GM19324 (cell line): Measurements from ENCODE around the gene GATAD2A.

Source experiments
- ATAC-seq: cut with Tn5 transposase; IDR thresholded peaks from one replicate; pipeline ENCODE4 v1.9.1; 2021; ENCODE audit warnings: mild to moderate bottlenecking, moderate library complexity; ENCODE audit not compliant: unreplicated experiment, low FRiP score

The GATAD2A gene

DNA sequence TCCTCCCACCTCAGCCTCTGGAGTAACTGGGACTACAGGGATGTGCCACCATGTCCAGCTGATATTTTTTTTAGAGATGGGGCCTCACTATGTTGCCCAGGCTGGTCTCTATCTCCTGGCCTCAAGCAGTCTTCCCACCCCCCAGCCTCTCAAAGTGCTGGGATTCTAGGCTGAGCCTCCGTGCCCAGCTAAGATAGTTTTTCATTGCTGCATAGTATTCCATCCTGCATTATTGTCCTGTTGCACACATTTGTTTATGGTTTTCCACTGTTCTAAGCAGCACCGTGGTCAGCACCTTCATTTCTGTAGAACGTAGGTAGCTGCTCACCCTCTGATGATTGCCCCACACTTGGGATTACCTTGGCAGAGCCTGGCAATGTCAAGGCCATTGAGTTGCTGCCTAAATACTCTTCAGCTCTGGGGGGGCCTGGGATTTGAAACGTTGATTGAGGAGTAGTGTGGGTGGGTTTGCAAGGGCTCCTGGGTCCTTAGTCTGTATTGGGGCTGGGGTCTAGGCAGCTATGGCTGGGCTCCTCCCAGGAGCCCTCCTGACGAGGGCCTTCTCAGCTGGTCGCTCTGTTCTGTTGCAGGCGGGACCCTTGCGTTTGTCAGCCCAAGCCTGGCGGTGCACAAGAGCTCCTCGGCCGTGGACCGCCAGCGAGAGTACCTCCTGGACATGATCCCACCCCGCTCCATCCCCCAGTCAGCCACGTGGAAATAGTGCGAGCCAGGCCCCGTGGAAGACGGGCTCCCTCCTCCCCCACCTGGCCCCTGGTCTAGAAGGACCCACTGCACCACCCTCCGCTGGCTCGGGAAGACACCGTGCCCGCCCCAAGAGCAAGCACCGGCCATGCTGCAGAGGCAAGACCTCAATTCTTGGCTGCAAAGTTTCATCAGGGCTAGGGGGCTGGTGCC, 99.5 kb downstream of the GATAD2A start:
- ATAC-seq = no peak

DNA sequence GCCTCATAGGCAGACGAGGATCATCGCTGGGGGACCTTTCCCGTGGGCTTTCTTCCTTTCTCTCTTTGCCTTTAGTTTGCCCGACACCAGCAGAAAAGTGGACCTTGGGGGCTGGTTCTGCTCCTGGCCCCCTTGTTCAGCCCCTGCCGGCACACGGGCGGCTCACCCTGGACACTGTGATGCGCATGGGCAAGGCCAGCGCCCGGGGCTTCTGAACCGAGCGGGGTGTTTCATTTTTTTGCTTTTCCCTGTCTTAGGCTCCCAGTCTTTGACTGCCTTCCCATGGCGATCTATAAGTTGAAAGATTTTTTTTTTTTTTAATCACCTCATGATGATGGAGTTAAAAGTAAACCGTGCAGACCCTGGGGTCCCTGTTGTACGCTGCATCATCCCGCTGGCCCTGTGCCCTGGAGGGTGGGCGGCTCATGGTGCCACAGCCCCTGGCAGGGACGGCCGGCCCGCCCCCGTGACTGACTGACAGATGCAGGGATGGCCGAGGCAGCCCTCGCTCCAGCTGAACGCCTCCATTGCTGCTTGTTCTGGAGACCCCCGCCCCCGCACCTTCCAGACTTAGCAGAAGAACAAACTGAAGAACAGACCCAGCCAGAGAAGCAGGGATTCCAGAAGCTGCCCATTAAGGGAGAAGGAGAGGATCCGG, 100.3 kb downstream of the GATAD2A start:
- ATAC-seq = no peak

DNA sequence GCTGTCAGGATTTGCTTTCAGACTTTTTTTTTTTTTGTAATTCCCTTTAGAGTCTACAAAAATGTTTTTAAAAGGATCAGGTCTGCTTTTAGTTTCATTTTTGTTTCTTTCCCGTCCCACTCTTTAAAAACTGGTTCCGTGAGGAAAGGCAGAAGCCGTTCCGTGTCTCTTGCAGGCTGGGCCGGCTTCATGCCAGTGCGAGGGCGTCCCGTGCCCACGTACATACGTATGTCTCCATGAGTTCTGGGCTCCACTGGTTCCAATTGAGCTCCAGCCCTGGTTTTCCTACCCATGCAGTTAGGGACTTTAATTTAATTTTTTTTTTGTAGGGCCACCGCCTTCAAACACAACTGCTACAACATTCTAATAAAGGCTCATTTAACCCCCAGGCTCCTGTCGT, 101.1 kb downstream of the GATAD2A start:
- no peak for ATAC-seq

DNA sequence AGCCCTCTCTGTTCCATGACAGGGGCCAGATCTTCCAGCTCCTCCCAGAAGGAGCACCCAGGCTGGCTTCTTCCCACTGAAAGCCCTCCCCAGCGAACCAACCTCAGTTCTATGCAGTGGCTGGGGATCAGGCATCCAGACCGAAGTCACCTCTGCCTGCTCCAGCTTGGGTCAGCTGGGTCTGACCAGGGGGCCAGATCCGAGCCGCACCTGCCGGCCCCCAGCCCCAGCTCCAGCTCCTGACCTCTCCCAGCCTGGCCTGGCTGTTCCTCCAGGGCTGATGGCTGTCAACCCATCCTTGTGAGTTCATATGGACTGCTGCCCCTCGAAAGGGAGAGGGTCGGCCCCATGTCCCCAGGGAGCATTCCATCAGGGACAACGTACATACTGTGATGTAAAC, 101.9 kb downstream of the GATAD2A start:
- ATAC-seq = no peak

DNA sequence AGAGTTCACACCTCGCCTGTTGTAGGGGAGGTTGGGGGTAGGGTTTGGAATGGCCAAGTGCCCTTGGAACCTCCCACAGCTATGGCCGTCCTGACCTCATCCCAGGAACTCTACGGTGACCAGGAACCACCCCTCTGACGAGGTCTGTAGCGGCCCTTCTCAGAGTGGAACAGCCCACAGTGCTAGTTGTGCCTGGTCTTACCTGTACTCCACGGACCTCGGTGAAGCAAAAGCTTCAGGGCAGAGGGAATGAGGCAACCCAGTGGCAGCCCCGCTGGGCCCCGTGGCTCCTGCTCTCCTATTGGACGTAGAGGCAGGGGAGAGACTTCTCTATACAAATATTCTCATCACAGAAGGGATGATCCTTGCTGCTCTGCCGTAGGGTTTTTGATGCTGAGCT, 102.7 kb downstream of the GATAD2A start:
- ATAC-seq = no peak

DNA sequence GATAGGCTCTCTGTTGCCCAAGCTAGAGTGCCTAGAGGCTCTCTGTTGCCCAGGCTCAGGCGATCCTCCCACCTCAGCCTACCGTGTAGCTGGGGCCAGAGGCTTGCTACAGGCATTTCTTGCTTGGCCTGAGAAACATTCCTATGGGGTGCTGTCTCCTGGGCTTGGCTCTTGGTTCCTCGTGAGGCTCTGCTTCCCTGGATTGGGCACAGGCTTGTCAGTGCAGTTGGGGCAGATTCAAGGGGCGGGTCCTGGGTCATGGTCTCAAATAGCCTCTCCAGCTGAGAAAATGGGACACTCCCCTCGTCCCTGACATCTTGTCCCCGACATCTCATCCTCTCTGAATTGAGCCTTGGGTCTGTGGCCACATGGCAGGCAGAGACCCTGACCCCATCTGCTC, 105.0 kb downstream of the GATAD2A start:
- ATAC-seq = no peak

DNA sequence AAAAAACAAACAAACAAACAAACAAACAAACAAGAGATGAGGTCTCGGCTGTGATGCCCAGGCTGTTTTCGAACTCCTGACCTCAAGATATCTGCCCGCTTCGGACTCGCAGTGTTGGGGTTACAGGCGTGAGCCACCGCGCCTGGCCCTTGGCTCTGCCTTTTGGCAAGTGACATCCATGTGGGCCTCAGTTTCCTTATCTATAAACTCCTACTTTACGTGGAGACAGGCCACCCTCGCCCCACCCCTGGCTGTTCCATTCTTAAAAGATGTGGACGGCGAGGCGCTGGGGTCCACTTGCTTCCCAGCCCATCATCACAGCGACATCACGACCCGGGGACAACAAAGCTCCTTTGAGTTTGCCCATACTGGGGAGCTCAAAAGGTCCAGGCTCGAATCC, 108.2 kb downstream of the GATAD2A start:
- ATAC-seq = no peak

DNA sequence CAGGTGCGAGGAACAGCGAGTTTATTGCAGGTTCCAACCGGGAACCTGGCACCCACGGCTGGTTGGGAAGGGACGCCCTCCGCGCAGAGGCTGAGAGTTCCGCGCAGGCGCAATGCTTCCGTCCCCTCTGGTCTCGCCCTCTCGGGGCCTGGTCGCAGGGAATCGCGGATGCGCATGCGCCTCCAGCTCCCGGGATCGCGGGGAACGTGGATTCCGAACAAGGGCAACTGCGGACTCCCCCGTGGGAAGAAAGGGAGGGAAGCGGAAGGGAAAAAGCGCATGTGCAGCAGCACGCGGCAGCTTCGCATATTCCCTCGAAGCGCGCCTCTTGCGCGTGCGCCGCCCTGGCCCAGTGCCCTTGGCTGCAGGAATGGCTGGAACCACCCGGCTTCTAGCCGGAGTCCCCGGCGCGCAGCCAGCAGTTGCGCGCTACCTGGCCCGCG, 108.8 kb downstream of the GATAD2A start:
- no peak for ATAC-seq

DNA sequence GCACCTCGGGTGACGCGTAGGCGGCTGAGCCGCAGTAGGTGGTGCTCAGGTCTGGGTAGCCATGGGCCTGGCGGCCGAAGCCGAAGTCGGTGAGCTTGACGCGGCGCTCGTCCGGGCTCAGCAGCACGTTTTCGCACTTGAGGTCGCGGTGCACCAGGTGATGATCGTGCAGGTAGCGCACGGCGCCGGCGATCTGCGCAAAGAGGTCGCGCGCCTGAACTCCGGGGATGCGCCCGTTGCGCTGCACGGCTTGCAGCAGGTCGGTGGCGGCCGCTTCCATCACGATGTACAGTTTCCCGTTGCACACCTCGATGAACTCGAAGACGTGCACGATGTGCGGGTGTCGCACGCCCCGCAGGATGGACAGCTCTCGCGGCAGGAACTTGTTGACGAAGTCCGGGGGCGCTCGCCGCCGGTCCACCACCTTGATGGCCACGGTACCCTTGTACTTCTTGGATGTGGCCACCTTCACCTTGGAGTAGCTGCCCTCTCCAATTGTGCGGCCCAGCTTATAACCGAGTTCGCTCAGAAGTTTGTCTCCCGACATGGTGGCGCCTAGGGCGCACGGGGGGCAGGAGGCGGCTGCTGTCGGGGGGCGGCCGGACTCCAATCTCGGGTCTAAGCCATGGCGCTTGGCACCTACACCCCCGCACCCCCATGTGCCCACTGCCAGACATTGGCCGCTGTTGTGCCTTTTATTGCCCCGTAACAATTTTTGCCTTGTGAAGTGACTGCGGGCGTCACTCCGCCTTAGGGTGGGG, 109.6 kb downstream of the GATAD2A start, which contains the start of gene TSSK6:
Gene TSSK6, minus strand, starts transcription at position 668 of the 761 bp plus-strand sequence. Its CDS starts 121 bp downstream, at position 547.
- no peak for ATAC-seq

DNA sequence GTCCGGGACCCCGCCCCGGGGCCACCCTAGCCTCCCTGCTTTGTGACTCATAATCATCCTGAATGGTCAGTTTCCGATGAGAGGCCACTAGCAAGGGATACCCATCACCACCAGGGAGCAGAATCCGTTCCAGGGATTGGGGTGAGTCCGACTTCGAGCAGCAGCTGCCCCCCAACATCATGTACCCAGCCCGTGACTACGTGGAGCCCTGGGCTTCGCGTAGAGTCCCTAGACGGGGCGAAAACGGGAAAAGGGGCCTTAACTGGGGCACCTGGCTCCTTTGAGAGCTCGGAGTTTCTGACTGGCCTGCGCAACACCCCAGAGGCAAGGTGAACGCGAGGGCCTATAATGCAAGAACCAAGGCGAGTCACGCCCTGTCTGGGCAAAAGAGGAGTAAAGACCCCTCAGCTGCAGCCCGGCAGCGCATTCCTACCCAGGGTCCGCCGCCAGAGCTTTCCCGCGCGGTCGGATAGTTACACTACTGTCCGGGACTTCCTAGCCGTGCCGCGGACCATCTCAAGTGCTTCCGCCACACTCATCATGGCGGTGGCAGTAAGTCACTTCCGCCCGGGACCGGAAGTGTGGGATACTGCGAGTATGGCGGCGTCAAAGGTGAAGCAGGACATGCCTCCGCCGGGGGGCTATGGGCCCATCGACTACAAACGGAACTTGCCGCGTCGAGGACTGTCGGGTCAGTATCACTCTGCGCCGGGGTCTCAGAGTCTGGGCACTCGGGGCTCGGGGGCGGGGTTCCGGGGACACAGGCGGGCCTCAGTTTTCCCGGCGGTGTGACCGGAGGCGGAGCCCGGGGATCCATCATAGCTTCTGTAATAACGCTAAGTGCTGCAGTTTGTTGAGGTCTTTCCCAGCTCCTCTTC, 110.4 kb downstream of the GATAD2A start, which contains the start of gene NDUFA13:
Gene NDUFA13, plus strand, starts transcription at position 584 of the 878 bp plus-strand sequence. Its CDS starts 14 bp downstream, at position 598.
- peak; percentile 95 for ATAC-seq

DNA sequence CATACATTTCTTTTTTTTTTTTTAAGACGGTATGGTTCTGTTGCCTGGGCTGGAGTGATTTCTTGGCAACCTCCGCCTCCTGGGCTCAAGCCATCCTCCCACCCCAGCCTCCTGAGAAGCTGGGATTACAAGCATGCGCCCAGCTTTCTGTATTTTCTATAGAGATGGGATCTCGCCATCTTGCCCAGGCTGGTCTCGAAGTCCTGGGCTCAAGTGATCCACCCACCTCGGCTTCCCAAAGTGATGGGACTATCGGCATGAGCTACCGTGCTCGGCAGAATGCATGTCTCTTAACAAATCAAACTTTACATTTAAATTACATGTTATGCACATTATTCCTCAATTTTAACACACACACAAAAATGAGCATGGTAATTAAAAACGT, 111.8 kb downstream of the GATAD2A start:
- ATAC-seq = no peak

DNA sequence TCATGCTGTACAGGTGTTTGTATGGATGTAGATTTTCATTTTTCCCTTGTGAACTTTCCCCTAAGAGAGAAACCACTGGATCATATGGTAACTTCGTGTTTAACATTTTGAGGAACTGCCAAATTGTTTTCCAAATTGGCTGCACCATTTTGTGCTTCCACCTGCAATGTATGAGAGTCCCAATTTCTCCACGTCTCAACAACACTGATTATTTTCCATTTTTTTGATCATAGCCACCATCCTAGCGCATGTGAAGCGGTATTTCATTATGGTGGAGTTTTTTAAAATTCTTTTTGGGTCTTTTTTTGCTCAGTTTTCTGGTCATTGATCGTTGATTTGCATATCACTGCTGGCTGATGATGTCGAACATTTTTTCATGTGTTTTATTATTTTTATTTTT, 115.5 kb downstream of the GATAD2A start:
- no peak for ATAC-seq

DNA sequence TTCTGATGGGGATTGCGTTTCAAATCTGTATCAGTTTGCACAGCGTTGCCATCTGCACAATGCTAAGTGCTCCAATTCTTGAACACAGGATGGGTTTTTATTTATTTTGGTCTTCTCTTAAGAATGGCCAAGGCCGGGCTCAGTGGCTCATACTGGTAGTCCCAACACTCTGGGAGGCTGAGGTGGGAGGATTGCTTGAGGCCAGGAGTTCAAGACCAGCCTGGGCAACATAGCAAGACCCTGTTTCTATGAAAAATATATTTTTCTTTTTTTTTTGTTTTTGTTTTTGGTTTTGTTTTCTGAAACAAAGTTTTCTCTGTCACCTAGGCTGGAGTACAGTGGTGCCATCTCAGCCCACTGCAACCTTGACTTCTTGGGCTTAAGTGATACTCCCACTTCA, 117.7 kb downstream of the GATAD2A start:
- ATAC-seq = no peak

DNA sequence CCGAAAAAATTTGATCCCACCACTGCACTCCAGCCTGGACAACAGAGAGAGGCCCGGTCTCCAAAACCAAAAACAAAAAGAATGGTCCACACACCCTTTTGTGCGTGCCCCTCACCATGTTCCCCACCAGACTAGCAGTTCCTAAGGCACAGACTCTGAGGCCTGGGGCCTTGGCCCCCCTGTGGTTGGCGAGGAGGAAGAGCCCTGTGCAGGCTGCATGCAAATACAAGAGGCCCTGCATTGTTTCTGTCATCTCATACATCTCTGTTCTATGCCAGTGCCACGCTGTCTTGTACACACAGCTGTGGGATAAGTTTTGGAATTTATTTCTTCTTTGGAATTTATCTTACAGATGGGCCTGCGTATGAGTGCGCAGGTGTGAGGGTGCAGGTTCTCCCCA, 118.6 kb downstream of the GATAD2A start:
- no peak for ATAC-seq

DNA sequence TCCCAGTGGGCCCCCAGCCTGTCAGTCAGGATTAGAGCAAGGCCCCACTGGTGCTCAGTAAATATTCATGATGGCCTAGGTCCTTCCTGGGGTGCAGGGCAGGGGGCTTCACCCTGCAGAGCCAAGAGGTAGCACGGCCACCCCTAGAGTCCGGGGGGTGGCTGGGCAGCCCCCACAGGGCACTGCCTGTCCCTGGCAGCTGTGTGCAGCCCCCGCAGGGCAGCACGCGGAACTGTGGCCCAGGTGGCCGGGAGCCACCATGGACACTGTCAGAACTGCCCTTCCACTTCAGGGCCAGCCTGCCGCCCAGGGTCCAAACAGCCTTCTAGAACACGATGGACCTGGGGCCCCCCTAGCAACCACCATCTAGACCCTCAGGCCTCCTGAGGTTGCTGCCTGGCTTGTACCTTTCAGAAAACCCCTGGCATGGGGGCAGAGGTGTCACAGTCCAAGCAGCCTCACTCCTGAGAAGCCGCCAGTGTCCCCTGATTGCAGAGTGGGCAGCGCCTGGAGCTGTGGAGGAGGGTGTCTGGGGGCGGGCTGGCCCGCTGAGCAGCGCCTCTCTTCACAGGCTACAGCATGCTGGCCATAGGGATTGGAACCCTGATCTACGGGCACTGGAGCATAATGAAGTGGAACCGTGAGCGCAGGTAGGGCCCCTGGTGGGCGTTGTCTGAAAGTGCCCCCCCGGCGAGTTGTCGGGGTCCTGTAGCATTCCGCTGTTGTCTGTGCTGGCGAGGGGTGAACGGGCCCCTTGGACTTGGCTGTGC, 120.3 kb downstream of the GATAD2A start:
- no peak for ATAC-seq

DNA sequence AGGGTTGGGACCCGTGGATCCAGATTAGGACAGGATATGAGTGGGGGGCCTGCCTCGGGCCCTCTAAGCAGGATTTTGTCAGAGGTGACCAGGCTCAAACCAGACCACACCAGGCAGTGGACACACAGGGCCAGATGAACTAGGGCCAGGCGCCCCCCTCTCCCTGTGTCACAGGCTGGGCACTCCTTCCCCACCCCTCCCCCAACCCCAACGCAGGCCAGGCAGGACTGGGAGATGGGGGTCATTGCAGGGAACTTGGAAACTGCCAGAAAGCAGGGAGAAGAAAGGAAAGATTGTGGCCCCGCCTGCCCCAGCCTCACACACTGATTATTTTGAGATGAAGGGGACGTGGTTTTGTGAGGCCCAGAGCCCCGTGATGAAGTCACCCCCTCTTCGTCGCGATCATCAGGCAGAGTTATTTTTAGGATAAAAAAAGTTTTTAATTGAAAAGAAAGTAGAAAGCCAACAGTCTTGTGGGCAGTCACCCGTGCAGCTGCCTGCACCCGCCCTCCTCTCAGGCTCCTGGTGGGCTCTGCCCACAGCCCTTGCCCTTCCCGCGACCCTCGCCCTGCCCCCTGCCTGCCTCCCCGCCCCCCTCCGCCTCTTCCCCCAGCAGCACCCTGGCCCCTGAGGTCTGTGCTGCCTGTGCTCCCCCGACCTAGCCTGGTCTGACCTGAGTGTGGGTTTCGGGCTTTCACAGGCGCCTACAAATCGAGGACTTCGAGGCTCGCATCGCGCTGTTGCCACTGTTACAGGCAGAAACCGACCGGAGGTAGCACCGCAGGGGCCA, 121.3 kb downstream of the GATAD2A start:
- ATAC-seq = no peak

DNA sequence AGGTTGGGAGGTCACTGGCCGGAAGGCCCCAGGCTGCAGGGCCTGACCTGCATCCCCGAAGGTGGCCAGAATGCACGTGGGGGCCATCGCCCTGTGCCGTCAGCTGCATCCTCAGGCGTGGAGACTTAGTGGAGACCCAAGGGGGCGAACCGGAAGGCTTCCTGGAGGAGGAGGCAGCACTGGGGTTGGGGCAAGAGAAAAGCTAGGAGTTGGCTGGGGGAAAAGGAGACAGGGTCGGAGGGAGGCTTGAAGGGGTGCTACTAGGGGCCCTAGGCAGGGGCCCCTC, 121.8 kb downstream of the GATAD2A start:
- ATAC-seq = no peak
